Measurements from ENCODE around the gene POF1B.
"Not testable (repeated sequence)": the region's sequence is repeated elsewhere in the genome, so short reads cannot be mapped to it uniquely, and the experiment has no call there.

Gene POF1B, protein sequence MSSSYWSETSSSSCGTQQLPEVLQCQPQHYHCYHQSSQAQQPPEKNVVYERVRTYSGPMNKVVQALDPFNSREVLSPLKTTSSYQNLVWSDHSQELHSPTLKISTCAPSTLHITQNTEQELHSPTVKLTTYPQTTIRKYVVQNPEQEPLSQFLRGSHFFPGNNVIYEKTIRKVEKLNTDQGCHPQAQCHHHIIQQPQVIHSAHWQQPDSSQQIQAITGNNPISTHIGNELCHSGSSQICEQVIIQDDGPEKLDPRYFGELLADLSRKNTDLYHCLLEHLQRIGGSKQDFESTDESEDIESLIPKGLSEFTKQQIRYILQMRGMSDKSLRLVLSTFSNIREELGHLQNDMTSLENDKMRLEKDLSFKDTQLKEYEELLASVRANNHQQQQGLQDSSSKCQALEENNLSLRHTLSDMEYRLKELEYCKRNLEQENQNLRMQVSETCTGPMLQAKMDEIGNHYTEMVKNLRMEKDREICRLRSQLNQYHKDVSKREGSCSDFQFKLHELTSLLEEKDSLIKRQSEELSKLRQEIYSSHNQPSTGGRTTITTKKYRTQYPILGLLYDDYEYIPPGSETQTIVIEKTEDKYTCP
- total RNA-seq, result 0.75 reads per million

DNA sequence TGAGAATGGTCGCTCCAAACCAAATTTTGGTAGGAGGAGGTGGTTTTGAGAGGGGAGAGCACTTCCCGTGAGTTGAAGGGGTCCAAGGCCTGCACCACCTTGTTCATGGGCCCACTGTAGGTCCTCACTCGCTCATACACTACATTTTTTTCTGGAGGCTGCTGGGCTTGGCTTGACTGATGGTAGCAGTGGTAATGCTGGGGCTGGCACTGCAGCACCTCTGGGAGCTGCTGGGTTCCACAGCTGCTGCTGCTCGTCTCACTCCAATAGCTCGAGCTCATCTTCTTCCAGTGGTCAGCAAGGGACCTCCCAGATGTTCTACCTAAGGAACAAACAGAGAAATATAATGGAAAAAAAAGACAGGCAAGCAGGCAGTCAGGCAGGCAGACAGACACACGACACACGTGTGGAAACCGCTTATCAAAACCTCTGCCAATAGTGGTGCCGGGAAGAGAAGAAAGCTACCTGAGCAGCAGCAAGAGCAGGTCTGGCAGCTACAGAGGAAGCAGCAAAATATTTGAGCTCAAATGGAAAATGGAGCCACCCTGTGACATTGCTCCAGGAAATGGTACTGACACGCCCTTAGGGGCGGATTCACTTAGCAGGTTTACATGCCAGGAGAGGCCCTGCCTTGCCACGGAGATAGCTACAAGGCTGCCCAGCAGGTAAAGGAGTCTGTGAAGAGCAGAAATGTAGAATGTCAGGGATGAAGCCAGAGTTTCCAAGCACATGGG is at the start of gene POF1B:
TSS of gene POF1B (minus strand) at position 492 of the 734 bp plus-strand sequence. CDS start at position 281, 211 bp downstream.
- DNase-seq, result no peak

DNA sequence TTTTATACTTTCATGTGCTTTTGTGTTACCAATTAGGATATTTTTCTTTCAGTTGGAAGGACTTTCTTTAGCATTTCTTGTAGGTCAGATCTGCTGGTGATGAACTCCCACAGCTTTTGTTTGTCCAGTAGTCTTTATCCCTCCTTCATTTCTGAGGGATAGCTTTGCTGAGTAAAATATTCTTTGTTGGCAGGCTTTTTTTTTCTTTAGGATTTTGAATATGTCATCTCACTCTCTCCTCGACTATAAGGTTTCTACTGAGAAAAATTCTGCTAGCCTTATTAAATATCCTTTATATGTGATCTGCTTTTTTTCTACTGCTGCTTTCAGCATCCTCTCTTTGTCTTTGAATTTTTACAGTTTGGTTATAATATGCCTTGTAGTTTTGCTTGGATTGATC is 49.6 kb upstream of the POF1B start:
- no peak for DNase-seq

DNA sequence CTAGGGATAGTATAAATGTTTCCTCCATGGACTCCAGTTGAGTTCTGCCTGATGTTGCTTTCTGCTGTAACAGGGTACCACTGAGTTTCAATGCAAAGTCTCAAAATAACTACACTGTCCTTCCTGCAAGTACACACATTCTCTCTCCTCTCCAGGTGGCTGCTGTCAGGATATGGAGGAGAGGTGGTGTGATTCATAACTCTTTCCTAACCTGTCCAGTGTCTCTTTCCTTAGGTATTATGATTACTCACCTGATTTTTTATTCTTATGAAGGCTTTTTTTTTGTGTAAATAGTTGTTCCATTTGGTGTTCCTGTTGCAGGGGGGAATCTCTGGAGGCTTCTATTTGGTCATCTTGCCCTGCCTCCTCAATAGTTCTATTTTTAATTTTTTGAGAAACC is 39.8 kb upstream of the POF1B start:
- no peak for DNase-seq

DNA sequence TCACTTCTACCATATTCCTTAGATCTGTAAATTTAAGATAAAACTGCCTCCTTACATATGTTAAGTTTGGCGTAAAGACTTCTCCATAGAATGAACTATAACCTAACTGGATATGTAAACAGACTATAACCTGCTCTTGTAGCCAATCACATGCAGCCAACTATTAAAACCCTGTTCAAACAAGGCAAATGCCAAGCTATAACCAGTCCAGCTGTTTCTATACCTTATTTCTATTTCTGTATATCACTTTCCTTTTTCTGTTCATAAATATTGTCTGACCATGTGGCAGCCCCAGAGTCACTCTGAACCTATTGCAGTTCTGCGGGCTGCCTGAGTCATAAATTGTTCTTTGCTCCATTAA is 12.4 kb upstream of the POF1B start:
- no peak for DNase-seq

DNA sequence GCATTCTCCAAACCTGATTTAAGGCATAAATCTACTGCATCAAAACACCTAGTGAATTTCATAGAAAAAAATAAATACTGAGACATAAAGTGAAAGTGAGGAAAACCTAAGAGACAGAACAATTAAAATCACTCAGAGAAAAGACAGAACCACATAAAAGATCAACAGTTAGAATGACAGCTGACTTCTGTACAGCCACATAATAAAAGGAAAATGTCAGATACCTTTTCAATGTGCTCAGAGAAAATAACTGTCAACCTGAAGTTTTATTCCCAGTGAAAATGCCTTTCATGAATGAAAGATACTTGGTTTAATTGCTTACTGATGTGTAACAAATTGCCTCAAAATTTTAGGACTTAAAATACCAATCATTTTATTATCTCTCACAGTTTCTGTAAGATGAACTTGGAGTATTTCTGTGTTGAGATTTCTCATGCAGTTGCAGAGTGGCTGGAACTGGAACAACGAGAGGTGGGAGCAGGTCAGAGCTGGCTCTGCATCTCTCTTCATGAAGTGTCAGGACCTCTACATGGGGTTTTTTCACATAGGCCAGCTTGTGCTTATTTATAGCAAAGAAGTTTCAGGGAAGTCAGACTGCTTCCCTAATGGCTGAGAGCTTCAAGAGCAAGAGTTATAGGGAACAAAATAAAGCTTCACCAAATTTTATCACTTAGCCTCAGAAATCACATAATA is 11.9 kb upstream of the POF1B start:
- no peak for DNase-seq

DNA sequence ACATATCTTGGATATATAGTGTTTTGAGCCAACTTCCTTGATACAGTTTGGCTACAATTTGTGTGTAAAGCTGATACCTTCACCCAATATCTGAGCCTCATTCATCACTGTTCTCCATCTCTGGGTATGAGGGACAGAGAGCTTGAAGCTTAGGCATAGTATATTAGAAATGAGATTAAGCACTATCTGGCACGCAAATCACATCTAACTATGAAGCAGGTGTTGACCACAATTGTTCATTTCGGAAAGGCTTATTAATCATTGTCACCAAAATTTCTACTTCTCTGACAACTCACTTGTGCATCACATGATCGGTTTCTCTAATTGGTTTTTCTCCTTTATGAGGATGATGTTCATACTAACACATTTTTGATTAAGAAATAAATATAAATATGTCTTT is 2.1 kb upstream of the POF1B start:
- no peak for DNase-seq

DNA sequence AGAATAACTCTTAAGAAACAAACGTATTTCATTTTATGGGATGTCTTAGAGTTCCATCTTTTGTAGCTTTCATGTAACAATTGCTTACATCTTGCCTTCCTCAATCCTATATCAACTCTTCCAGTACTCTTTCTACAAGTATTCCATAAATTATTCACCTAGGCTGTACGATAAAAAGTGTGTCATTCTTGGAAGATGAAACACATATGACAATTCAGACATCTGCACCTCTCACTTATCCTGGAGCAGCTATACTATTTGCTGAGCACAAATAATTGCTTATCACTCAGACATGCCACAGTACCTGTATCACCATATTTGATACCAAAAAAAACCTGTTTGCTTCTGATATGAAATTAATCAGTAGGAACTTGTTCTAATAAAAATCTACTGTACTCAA is 1.0 kb downstream of the POF1B start:
- no peak for DNase-seq

DNA sequence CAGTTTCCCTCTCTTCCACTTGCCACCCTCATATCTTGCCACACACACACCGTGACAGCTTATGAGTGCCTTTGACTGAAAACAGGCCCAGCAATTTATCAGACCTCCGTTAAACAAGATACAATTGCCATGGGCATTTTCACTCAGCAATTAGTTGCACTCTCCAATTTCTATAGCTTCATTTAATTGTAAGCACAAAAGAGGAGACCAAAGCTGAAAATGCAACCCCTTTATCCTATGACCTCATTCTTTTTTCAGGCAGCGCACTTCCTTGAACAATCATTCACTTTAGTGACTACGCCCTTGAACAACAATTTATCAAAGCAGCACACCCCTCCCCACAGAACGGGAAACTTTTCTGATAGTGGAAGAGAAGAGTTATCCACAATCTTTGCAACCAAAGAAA is 4.1 kb downstream of the POF1B start:
- DNase-seq, result no peak

DNA sequence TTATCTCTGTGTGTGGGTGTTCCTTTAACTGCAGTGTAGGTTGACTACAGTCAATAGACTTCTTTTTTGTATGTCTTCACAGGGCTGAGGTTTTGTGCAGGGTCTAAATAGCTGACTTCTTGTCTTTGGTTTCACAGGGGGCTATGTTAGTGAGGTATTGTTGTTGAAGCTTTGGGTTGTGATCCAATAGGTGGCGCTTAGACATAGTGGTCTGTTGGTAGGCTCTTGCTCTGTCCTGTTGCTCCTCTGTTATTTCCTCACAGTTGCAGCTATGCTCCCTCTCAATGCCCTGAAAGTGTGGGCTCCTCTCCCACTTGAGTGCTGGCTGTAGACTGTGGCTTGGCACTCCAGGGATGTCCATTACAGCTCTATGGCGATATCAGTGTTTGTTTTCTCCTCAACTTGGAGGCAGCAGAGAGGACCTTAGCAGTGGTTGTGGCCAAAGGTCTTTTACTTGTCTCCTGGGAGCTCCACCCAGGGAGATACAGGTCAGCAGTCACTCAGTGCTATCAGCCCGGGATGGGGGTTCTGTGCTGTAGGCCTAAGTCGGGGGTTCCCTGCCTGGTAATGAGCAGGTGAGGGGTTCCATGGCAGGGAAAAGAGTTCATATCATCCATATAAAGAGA is 14.0 kb downstream of the POF1B start:
- DNase-seq, result no peak

DNA sequence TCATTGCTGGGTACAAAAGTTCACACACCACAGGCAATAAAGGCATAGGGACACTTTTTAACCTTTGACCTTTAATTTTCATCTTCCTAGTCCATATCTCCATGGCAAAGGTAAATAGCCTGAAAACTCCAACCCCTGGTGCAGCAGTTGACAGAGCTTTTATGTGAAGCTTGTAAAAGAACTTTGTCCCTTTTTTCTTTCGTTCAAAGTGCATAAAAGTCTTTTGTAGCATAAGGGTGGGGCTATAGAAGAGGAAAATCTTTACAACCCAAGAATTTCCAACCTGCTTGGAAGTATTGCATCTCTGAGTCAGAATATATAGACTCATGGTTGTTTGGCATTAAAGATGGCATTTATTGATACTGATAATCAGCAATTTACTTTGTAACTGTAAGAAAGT is 20.4 kb downstream of the POF1B start:
- DNase-seq, result no peak

DNA sequence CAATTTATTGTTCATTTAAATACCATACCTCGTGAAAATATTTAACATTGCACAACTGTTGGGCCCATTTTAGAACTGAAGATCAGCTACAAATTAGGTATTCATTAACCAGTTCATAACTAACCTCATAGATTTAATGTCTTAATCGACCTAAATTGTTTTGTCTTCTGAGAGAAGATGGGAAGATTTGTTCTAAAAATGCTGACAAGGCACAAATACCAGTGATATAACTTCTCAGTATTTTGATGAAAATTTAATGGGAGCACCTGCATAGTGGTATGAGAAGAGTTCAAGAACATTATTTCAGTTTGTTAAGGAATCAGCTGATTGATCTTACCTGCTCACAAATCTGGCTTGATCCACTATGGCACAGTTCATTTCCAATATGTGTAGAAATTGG is 33.9 kb downstream of the POF1B start:
- DNase-seq, result no peak

DNA sequence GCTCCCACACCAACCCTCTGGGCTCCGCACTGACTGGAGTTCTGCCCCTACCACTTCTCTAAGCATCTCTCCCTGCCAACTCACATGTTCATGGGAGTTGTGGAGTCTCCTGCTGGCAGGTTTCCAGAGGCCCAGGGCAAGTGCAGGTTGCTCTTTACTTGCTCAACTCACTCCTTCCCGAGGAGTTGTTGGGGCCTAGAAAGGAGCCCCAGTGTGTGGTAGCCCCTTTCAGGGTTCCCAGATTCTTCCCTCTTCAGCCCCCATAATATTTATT is 52.5 kb downstream of the POF1B start:
- DNase-seq, result no peak

DNA sequence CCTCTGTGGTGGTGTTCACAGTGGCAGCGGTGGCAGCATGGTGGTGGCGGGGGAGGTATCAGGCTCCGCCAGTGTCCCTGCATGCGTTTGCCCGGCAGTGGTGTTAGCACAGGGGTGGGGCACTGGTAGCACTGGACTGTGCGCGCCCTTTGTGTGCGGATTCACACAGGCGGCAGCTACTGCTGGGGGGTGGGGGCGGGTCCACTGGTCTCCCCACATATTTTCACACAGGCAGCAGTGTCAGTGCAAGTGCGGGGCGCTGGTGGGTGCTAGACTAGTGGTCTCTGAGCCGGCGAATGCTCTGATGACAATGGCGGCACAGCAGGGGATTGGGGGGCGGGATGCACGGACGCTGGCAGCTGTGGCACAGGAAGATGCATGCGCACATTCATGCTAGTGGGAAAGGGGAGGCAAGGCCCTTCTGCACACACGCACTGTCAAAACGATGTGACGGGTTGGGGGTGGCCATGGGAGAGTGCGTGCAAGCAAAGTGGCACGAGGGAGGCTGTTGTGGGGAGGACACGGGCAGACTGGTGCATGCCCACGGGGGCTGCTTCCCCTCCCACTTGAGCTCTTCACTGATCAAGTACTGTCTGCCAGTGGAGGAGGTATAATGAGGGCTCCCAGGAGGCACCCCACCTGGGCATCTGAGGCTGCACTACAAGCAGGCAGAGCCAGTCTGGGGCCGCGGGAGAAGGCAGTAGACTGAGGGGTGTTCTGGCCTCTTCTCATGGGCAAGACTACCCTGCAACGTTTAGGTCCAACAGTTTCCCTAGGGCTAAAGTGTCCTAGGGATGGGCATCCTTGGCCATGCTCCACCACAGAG is 53.0 kb downstream of the POF1B start:
- no peak for DNase-seq

DNA sequence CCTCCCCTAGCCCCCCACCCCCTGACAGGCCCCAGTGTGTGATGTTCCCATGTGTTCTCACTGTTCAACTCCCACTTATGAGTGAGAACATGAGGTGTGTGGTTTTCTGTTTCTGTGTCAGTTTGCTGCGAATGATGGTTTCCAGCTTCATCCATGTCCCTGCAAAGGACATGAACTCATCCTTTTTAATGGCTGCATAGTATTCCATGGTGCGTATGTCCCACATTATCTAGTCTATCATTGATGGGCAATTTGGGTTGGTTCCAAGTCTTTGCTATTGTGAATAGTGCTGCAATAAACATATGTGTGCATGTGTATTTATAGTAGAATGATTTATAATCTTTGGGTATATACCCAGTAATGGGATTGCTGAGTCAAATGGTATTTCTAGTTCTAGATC is 68.1 kb downstream of the POF1B start:
- DNase-seq, result not testable (repeated sequence)

DNA sequence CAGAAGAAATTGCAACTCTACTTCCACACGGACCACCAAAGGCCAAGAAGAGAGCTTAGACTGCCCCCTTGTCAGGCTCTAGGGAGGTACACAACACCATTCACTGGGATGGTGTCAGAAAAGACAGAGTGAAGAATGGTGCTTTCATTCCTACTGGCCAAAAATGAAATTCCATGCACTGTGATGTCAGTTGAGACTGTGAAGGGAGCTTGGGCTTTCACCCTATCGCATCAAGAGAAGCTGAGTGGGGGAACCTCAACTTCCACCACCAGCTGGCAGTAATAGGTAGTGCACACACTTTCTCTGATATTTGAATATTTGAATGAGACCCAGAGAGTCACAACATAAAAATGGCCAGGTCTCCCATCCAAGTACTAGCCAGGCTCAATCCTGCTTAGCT is 69.7 kb downstream of the POF1B start:
- DNase-seq, result no peak

DNA sequence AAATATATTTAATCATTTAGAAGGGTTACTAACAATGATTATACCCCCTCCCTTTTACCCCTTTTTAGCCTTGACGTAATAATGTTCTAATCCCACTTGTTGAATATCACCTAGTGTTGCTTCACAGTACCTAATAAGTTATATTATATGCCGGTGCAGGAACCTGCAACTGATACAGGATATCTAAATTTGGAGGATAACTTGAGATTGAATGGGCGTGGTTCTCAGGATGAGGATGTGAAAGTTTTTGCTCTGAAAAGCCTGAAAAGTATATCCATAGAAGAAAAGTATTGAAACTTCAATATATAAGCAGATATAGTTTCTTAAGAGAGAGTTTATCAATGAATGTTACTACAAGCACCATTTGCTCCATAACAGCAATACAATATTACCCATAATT is 75.9 kb downstream of the POF1B start:
- no peak for DNase-seq

DNA sequence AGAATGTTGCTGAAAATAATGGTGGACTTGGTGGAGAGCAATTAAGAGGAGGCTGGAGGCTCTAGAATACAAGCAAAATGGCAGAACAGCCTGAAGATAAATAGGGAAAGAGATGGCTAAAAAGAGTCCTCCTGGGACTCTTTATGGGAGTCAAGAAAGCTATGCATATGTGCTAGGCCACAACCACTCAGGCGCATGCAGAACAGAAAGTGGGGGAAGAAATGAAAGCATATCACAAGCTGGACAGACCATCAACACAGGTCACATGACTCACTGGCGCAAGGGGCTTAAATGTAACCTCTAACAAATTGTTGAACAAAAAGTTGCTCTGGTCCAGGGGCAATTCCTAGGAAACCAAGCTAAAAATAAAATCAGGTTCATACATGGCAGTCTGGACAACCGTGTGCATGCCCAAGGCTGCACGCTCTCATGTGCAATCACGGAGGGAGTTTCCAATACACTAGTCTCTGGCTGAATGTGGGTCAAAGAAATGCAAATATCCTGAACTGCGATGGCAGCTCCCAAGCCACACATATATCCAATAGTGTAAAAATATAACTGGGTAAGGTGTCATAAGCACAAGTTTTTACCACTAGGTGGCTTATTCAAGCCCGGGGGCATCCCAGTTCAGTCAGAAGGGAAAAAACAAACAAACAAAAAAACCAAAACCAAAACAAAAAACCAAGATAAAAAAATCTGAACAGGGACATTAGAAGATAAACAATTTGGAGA is 90.3 kb downstream of the POF1B start:
- no peak for DNase-seq

DNA sequence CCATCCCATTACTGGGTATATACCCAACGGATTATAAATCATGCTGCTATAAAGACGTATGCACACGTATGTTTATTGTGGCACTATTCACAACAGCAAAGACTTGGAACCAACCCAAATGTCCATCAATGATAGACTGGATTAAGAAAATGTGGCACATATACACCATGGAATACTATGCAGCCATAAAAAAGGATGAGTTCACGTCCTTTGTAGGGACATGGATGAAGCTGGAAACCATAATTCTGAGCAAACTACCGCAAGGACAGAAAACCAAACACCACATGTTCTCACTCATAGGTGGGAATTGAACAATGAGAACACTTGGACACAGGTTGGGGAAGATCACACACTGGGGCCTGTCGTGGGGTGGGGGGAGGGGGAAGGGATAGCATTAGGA is 94.2 kb downstream of the POF1B start:
- DNase-seq, result not testable (repeated sequence)

DNA sequence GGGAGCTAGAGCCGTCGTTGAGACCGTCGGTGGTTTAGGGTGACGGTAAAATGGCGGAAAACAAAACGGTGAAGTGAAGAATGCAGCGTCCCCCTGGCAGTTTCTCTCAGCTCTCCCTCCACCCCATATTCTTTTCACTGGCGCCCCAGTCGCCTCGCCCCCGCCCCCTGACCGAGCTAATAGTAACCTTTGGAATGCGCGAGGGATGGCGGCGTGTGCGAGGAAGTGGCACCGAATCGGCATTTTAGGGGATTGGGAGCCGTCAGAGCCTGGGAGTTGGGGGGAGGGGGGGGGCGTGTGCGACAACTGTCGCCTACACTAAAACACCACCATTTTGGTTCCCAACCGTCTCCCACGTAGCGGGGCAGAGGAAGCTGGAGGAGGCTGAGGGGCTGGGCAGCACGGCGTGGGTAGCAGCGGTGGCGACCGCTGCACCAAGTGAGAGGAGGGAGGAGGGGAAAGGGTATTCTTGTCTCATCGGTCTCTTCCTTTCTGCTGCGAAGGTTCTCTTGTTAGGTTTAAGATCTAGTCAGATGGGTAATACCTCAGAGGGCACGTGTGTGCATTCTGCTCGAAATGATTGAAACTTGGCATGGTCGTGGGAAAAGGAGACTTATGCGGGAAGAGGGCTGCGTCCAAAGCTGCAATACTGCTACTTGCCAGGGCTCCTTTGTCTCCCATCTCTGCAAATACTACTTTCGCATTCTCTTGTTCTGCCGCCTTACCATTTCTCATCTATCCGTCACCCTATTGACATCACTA is 134.8 kb downstream of the POF1B start:
- no peak for DNase-seq

DNA sequence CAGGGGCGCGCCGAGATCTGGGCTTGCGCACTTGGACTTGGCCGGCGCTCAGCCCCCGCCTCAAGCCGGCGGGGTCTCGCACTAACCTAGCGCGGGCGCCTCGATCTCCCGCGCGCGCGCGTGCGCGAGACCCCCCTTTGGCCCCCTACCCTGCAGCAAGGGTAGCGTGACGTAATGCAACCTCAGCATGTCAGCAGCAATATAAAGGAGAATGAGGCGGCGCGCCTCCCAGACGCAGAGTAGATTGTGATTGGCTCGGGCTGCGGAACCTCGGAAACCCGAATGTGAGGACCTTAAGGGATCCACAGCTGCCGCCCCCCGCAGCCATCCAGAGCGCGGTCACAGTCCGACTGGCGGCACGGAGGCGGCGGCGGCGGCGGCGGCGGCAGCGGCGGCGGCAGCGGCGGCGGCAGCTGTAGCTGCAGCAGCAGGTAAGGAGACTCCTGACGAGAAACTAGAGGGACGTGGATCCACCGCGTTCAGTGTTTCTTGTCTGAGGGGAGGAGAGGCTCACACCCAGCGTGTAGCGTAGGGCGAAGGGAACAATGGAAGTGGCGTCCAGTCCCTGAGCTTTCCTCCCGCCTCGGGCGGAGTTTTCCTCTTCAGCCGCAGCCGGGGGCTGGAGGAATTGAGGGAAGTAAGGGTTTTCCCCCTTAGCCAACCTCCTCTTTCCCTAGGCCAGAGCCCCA is 135.6 kb downstream of the POF1B start, which contains the start of the genes SATL1 and ZNF711:
TSS of gene SATL1 (minus strand) at position 19 of the 689 bp plus-strand sequence. CDS start 134,811 bp downstream, outside the sequence.
TSS of gene ZNF711 (plus strand) at position 231 of the 689 bp plus-strand sequence. CDS start 3,582 bp downstream, outside the sequence.
- DNase-seq, result no peak
